SHP77 treated with DMSO at 0.1 percent for 48 hours (cell line): Measurements from ENCODE around the gene PSMB2.

Experiments used
- DNase-seq: peaks from one replicate; lab custom pipeline; 2025; lab: John Stamatoyannopoulos, UW

PSMB2 gene

GRCh38 chr1:35556484-35557117 is 84.7 kb downstream of the PSMB2 start:
- peak; percentile 59 for DNase-seq

DNA sequence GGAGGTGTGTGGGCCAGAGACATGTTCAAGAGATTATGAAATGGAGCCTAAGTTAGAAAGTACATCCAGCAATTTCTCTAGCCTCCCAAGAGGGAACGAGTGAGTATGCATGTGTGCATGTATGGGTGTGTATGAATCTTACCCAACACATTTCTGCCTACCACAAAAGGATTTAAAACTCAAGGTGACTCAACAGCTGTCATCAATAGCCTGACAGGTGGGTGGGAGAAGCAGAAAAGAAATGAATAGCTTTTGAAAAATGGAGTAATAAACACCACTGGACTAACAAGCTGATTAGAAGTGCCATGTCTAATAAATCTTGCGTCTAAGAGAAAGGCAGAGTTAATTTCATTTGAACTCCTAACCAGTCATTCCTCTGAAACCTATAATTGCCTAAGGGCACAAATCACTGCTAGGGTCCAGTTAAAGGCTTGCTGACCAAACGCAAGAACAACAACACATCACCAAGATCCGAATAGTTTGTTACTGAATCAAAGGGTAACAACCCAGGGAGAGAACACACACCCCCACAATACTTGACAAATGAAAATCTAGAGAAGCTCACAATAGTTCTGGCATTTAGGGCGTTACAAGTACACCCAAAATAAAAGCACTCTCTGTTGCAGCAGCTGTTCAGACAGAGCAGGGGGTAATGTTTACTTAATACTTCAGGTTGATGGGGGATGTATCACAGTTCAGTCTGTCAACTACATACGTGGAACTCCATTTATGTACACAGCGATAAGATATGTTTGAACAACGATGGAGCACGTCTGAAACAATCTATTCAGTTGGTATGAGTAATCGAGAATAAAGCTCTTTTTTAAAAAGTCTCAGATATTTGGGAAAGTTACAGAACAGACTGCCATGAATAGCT is 85.5 kb downstream of the PSMB2 start:
- DNase-seq: peak; percentile 89

DNA sequence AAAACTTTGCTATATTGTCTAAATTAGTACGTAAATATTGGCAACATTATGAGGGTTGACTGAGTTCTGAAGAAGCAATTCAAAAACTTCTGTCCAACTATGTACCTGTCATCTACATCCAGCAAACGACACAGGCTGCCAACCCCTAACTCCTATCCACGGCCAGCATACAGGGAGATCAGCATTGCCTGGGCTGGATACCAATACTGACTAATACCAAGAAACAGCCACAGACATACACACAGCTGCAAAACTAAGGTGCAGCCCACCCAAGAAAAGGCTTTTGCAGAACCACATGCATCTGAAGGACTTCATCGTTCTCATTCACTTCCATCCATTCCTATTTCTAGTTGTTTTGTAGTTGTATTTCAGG is 86.1 kb downstream of the PSMB2 start:
- DNase-seq: no peak

DNA sequence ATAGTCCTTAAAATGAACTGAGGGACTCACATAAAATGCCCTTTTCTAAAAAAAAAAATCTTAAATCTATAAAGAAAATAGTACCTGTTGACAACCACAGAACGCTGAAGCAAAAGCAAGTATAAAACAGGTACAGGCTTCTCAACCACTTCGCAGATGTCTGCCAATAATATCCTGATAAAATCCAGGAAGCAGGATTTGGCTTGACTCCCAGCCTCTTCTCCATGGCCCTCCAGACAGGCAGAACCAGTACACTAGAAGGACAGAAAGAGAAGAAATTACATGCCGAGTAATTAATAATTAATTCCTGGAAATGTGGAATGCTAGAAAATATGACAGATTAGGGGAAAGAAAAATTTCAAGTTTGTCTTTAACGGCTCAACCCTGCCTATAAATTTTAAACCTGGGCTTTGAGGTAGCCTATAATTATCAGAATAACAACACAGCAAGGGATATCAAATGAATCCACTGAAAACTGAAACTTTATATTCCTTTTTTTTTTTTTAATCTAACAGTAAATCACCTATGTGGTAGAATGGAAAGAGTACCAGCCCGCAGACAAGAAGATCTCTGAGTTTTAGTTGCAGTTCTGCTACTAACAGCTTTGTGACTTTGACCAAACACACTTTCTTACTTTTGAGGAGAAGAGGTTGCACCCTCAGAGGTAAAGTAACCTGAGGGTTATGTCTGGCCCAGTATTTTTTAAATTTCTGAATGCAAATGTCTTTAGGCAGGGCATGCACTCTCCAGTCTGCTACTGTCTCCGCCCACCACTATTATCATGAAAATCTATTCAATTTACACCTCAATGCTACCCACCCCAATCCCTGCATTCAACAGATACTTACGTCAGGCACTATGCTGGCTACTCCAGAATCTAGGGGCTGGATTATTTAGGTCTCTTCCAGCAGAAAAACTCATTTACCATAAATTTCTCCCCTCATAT is 86.8 kb downstream of the PSMB2 start:
- no peak for DNase-seq

DNA sequence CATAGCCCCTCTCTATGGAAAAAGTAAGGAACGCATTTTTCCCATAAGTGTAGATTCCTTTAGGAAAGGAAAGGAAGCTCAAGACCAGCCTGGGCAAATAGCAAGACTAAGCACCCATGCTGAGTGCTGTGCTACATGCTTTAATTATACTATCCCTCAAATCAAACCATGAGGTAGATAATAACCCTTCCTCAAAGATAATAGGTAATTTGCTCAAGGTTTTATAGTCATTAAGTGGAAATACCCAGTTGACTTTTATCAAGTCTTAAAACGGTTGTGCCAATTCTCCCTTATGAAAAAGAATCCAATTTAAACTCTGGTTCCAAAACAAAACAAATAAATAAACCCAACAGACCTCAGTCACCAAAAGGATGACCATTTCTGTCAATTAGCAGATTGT is 87.5 kb downstream of the PSMB2 start:
- no peak for DNase-seq
